HG03060 (cell line): ENCODE results near the gene ANKRD20A1.
"Not testable (repeated sequence)": the region's sequence is repeated elsewhere in the genome, so short reads cannot be mapped to it uniquely, and the experiment has no call there.

Experiments used
- ATAC-seq: cut with Tn5 transposase; IDR thresholded peaks from one replicate; pipeline ENCODE4 v1.9.1; 2021; ENCODE audit warnings: low read depth, moderate number of reproducible peaks; ENCODE audit not compliant: unreplicated experiment

The ANKRD20A1 gene

DNA sequence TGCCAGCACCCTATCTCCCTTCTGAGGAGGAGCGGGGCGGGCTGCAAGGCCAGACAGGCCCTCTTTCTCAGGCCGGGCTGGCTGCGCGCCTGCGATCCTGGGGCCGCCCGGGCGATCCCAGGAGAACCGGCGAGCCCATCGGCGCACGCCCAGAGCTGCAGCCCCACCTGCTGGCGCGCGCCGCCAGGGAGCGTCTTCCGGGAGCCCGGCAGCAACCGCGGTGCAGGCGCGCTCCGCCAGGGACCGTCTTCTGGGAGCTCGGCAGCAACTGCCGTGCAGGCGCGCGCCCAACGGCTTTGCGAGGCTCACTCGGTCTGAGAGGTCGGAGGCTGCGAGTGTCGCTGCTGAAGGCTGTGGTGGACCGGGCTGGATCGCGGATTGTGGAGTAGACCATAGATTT, at the start of gene ANKRD20A1:
TSS of gene ANKRD20A1 (plus strand) at position 61 of the 400 bp plus-strand sequence. CDS start 496 bp downstream, outside the sequence.
- not testable (repeated sequence) for ATAC-seq

DNA sequence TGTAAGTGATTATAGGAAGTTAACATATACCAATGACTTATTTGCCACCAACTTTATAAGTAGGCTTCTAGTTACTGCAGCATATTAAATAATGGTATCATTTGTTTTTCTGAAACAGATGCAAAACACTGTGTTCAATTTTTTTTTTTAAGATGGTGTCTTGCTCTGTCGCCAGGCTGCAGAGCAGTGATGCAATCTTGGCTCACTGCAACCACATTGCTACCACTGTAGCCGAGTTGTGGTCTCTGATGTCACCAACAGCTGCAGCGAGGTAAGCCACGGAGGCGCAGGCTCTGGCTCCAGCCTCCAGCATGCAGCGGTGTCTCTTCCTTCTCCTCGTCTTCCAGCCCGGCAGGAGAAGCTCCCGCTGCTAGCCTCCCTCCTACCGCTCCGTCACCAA, 26.6 kb upstream of the ANKRD20A1 start:
- not testable (repeated sequence) for ATAC-seq
